ENCODE measurements around the gene CRP. TPM values are rescaled to one million over a fixed set of nuclear protein-coding genes. Genes with fewer than 3 reads are reported as not detected.
"Not testable (repeated sequence)": the region's sequence is repeated elsewhere in the genome, so short reads cannot be mapped to it uniquely, and the experiment has no call there.

The CRP gene
- total RNA-seq, 1 donor from 2014 or later: not detected

GRCh38 chr1:159678939-159679338 is 35.5 kb downstream of the CRP start:
- Mint-ChIP-seq H3K36me3 (ENCODE audit: low read depth) (no peaks in the 10 kb centered on the region), H3K9me3 (no peaks in the 10 kb centered on the region), H3K4me3 (ENCODE audit: low read depth) (no peak overlapping the region), H3K27ac (no peak overlapping the region), H3K4me1 (ENCODE audit: low read depth) (no peaks in the 10 kb centered on the region), H3K27me3 (ENCODE audit: low read depth) (peaks cover 3% of the 10 kb centered on the region)
- intact Hi-C loops (cut with micrococcal nuclease): no loop called here
- DNase-seq (ENCODE audit: low spot score): no peak

GRCh38 chr1:159675046-159675445 is 39.3 kb downstream of the CRP start:
- intact Hi-C loops (cut with micrococcal nuclease): no loop called here
- Mint-ChIP-seq H3K27ac (no peak overlapping the region), H3K27me3 (ENCODE audit: low read depth) (peaks cover 5% of the 10 kb centered on the region)

GRCh38 chr1:159672390-159672789 is 42.0 kb downstream of the CRP start:
- H3K27me3 Mint-ChIP-seq (ENCODE audit: low read depth); H3K36me3 Mint-ChIP-seq (ENCODE audit: low read depth); H3K4me1 Mint-ChIP-seq (ENCODE audit: low read depth); H3K4me3 Mint-ChIP-seq (ENCODE audit: low read depth); H3K27ac Mint-ChIP-seq; intact Hi-C loops (cut with micrococcal nuclease); H3K9me3 Mint-ChIP-seq; DNase-seq (ENCODE audit: low spot score): not testable (repeated sequence)

More at GRCh38 chr1:159675046-159675445, 39.3 kb downstream of the CRP start:
- no peaks in the 10 kb centered on the region for H3K9me3 Mint-ChIP-seq
- H3K4me3 Mint-ChIP-seq (ENCODE audit: low read depth): no peak overlapping the region
- no peaks in the 10 kb centered on the region for H3K4me1 Mint-ChIP-seq (ENCODE audit: low read depth)
- no peaks in the 10 kb centered on the region for H3K36me3 Mint-ChIP-seq (ENCODE audit: low read depth)
- DNase-seq (ENCODE audit: low spot score): no peak

- no peaks in the 10 kb centered on the region for H3K4me1 Mint-ChIP-seq (ENCODE audit: low read depth)
- DNase-seq (ENCODE audit: low spot score): no peak
- no peaks in the 10 kb centered on the region for H3K36me3 Mint-ChIP-seq (ENCODE audit: low read depth)
- H3K27ac Mint-ChIP-seq: no peak overlapping the region
- intact Hi-C loops (cut with micrococcal nuclease): no loop called here
- H3K27me3 Mint-ChIP-seq (ENCODE audit: low read depth): peaks cover 2% of the 10 kb centered on the region
- H3K9me3 Mint-ChIP-seq: no peaks in the 10 kb centered on the region
- H3K4me3 Mint-ChIP-seq (ENCODE audit: low read depth): no peak overlapping the region
These were observed 45.1 kb downstream of the CRP start for GRCh38 chr1:159669338-159669737.

- Mint-ChIP-seq H3K27ac (no peak overlapping the region), H3K9me3 (no peaks in the 10 kb centered on the region), H3K4me3 (ENCODE audit: low read depth) (no peak overlapping the region), H3K36me3 (ENCODE audit: low read depth) (no peaks in the 10 kb centered on the region), H3K4me1 (ENCODE audit: low read depth) (no peaks in the 10 kb centered on the region), H3K27me3 (ENCODE audit: low read depth) (peaks cover 2% of the 10 kb centered on the region)
- intact Hi-C loops (cut with micrococcal nuclease): no loop called here
- no peak for DNase-seq (ENCODE audit: low spot score)
These were observed 45.6 kb downstream of the CRP start for GRCh38 chr1:159668739-159669138.

GRCh38 chr1:159664247-159664646 is 50.1 kb downstream of the CRP start:
- Mint-ChIP-seq H3K36me3 (ENCODE audit: low read depth) (no peaks in the 10 kb centered on the region), H3K27me3 (ENCODE audit: low read depth) (no peaks in the 10 kb centered on the region), H3K27ac (no peak overlapping the region), H3K4me1 (ENCODE audit: low read depth) (no peaks in the 10 kb centered on the region), H3K9me3 (no peaks in the 10 kb centered on the region), H3K4me3 (ENCODE audit: low read depth) (no peak overlapping the region)
- DNase-seq (ENCODE audit: low spot score): no peak
- intact Hi-C loops (cut with micrococcal nuclease): no loop called here

- Mint-ChIP-seq H3K27ac (no peak overlapping the region), H3K27me3 (ENCODE audit: low read depth) (no peaks in the 10 kb centered on the region), H3K36me3 (ENCODE audit: low read depth) (no peaks in the 10 kb centered on the region), H3K4me3 (ENCODE audit: low read depth) (no peak overlapping the region), H3K4me1 (ENCODE audit: low read depth) (no peaks in the 10 kb centered on the region), H3K9me3 (no peaks in the 10 kb centered on the region)
- DNase-seq (ENCODE audit: low spot score): no peak
- intact Hi-C loops (cut with micrococcal nuclease): no loop called here
These were observed 50.8 kb downstream of the CRP start for GRCh38 chr1:159663552-159663951.

Other genes with a start within 250 kb of the CRP start
- gene OR10J5, start 178.6 kb downstream of the CRP start, total RNA-seq: not detected in 2 replicates
- not detected in 2 replicates for gene APCS, start 126.8 kb downstream of the CRP start, total RNA-seq
- gene DUSP23, start 66.4 kb upstream of the CRP start, total RNA-seq: 26.2 and 32.6 TPM in 2 replicates
- not detected in 2 replicates for gene FCRL6, start 87.8 kb upstream of the CRP start, total RNA-seq
- 0.34 and 0.71 TPM in 2 replicates for gene SLAMF8, start 112.3 kb upstream of the CRP start, total RNA-seq
- not detected in 2 replicates for gene VSIG8, start 148.1 kb upstream of the CRP start, total RNA-seq
- gene CFAP45, start 185.6 kb upstream of the CRP start, total RNA-seq: 1.5 and 2.3 TPM in 2 replicates
- 558 and 578 TPM in 2 replicates for gene TAGLN2, start 210.9 kb upstream of the CRP start, total RNA-seq
- gene IGSF9, start 231.0 kb upstream of the CRP start, total RNA-seq: not detected in 2 replicates
- not detected in 2 replicates for gene SLAMF9, start 239.6 kb upstream of the CRP start, total RNA-seq

Data from activated T-helper 2 cell treated with anti-CD3 and anti-CD28 coated beads, Interferon-gamma antibody, Interleukin-2, Interleukin-4, amounts not matched to agents 10 μg/mL and 5 μg/mL and 100 μg/mL, durations not matched to agents 14 hours and 24 hours and 36 hours (primary cell).